A549 treated with ZK216348 at 1 μM for 4 hours (cell line): ENCODE measurements around the gene TEAD1. TPM values are rescaled to one million over a fixed set of nuclear protein-coding genes. Genes with fewer than 3 reads are reported as not detected.

ENCODE experiments used
- total RNA-seq: library from RNA; stranded (reverse); fragments of 200-300 nt; extraction: Qiagen RNA extraction; gene quantifications from 5 replicates; pipeline ENCODE4 v1.2.3, GENCODE V29; 2022; ENCODE audit warnings: low read depth

Gene TEAD1
- total RNA-seq = 37.9 to 82.5 TPM (median 64.4 TPM) in 5 replicates

GRCh38 chr11:12673924-12674570 lies at the start of gene TEAD1:
TSS of gene TEAD1 (plus strand) at chr11:12674421.

